Kidney glomerular epithelial cell (primary cell): ENCODE results near the gene TMEM18.

ENCODE experiments used
- DNase-seq: peaks from one replicate; lab custom pipeline; 2025; lab: John Stamatoyannopoulos, UW

TMEM18 gene

GRCh38 chr2:618422-618990, 58.7 kb downstream of the TMEM18 start:
- DNase-seq, result no peak

DNA sequence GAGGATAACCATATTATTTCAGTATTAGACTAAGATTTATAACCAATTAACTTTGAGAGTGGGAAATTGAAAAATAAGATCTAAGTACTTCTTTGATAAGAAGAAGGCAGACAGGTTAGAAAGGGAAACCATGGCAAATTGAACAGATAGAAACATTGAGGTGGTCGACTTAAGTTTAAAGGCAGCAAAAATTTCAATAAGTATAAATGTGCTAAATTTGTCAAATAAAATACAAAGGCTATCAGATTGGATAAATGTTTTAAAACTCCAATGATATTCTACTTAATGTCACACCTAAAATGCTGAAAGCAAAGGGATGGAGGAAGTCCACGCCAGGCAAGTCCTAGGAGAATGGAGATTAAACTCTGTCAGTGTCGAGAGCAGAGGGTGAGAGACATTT, 59.2 kb downstream of the TMEM18 start:
- DNase-seq, result no peak
